ENCODE measurements around the gene KCNH2. TPM values are rescaled to one million over a fixed set of nuclear protein-coding genes. Genes with fewer than 3 reads are reported as not detected.

KCNH2 gene
- total RNA-seq, 1 donor from 2014 or later, result 7.3 TPM

- no peak overlapping the region for H3K27ac ChIP-seq (ENCODE audit: low read depth, low read length)
- H3K4me1 ChIP-seq (ENCODE audit: control insufficient read depth in 3 of 3, insufficient read depth in 3 of 3, low read length in 3 of 3), result peaks cover 0 to 13% (median 7%) of the 10 kb centered on the region in 3 donors
- H3K36me3 ChIP-seq (ENCODE audit: control insufficient read depth in 3 of 3, insufficient read depth in 3 of 3, low read length in 3 of 3), result no peaks in the 10 kb centered on the region
- no peak overlapping the region for H3K4me3 ChIP-seq (ENCODE audit: low read length in 3 of 3)
- H3K9me3 ChIP-seq (ENCODE audit: control insufficient read depth in 3 of 3, low read length in 3 of 3), result no peaks in the 10 kb centered on the region
- H3K9ac ChIP-seq (ENCODE audit: low read depth in 1 of 3, low read length in 3 of 3), result no peak overlapping the region
- H3K27me3 ChIP-seq (ENCODE audit: control insufficient read depth in 3 of 3, insufficient read depth in 3 of 3, low read length in 3 of 3), result peaks cover 14 to 48% (median 40%) of the 10 kb centered on the region in 3 donors
Observed at GRCh38 chr7:150901160-150902035, 76.7 kb downstream of the KCNH2 start.

- Histone ChIP-seq H3K4me1 (ENCODE audit: control insufficient read depth in 3 of 3, insufficient read depth in 3 of 3, low read length in 3 of 3) (peaks cover 0 to 13% (median 7%) of the 10 kb centered on the region in 3 donors), H3K27me3 (ENCODE audit: control insufficient read depth in 3 of 3, insufficient read depth in 3 of 3, low read length in 3 of 3) (peaks cover 20 to 53% (median 44%) of the 10 kb centered on the region in 3 donors), H3K36me3 (ENCODE audit: control insufficient read depth in 3 of 3, insufficient read depth in 3 of 3, low read length in 3 of 3) (no peaks in the 10 kb centered on the region)
Observed at GRCh38 chr7:150900675-150901074, 77.4 kb downstream of the KCNH2 start.

GRCh38 chr7:150898475-150899011 is 79.6 kb downstream of the KCNH2 start:
- H3K4me3 ChIP-seq (ENCODE audit: low read length in 3 of 3), result peak overlapping the region in 1 of 3 donors; percentile 30
- peaks cover 20 to 46% (median 43%) of the 10 kb centered on the region in 3 donors for H3K27me3 ChIP-seq (ENCODE audit: control insufficient read depth in 3 of 3, insufficient read depth in 3 of 3, low read length in 3 of 3)
- no peak overlapping the region for H3K9ac ChIP-seq (ENCODE audit: low read depth in 1 of 3, low read length in 3 of 3)
- H3K27ac ChIP-seq (ENCODE audit: low read depth, low read length), result no peak overlapping the region
- H3K36me3 ChIP-seq (ENCODE audit: control insufficient read depth in 3 of 3, insufficient read depth in 3 of 3, low read length in 3 of 3), result no peaks in the 10 kb centered on the region
- H3K4me1 ChIP-seq (ENCODE audit: control insufficient read depth in 3 of 3, insufficient read depth in 3 of 3, low read length in 3 of 3), result peaks cover 0 to 7% (median 3%) of the 10 kb centered on the region in 3 donors
- no peaks in the 10 kb centered on the region for H3K9me3 ChIP-seq (ENCODE audit: control insufficient read depth in 3 of 3, low read length in 3 of 3)

More at GRCh38 chr7:150900675-150901074, 77.4 kb downstream of the KCNH2 start:
- no peak overlapping the region for H3K27ac ChIP-seq (ENCODE audit: low read depth, low read length)
- no peaks in the 10 kb centered on the region for H3K9me3 ChIP-seq (ENCODE audit: control insufficient read depth in 3 of 3, low read length in 3 of 3)
- no peak overlapping the region for H3K9ac ChIP-seq (ENCODE audit: low read depth in 1 of 3, low read length in 3 of 3)
- H3K4me3 ChIP-seq (ENCODE audit: low read length in 3 of 3), result no peak overlapping the region

- Histone ChIP-seq H3K36me3 (ENCODE audit: control insufficient read depth in 3 of 3, insufficient read depth in 3 of 3, low read length in 3 of 3) (no peaks in the 10 kb centered on the region), H3K27me3 (ENCODE audit: control insufficient read depth in 3 of 3, insufficient read depth in 3 of 3, low read length in 3 of 3) (peaks cover 20 to 45% (median 43%) of the 10 kb centered on the region in 3 donors), H3K9me3 (ENCODE audit: control insufficient read depth in 3 of 3, low read length in 3 of 3) (no peaks in the 10 kb centered on the region), H3K27ac (ENCODE audit: low read depth, low read length) (no peak overlapping the region), H3K4me1 (ENCODE audit: control insufficient read depth in 3 of 3, insufficient read depth in 3 of 3, low read length in 3 of 3) (peaks cover 0 to 5% (median 2%) of the 10 kb centered on the region in 3 donors), H3K9ac (ENCODE audit: low read depth in 1 of 3, low read length in 3 of 3) (no peak overlapping the region), H3K4me3 (ENCODE audit: low read length in 3 of 3) (no peak overlapping the region)
Observed at GRCh38 chr7:150897502-150898474, 80.3 kb downstream of the KCNH2 start.

- Histone ChIP-seq H3K4me1 (ENCODE audit: control insufficient read depth in 3 of 3, insufficient read depth in 3 of 3, low read length in 3 of 3) (peaks cover 0 to 5% (median 2%) of the 10 kb centered on the region in 3 donors), H3K27me3 (ENCODE audit: control insufficient read depth in 3 of 3, insufficient read depth in 3 of 3, low read length in 3 of 3) (peaks cover 20 to 47% (median 43%) of the 10 kb centered on the region in 3 donors), H3K9ac (ENCODE audit: low read depth in 1 of 3, low read length in 3 of 3) (no peak overlapping the region)
Observed at GRCh38 chr7:150896562-150897209, 81.4 kb downstream of the KCNH2 start.

GRCh38 chr7:150895809-150896208 is 82.3 kb downstream of the KCNH2 start:
- H3K36me3 ChIP-seq (ENCODE audit: control insufficient read depth in 3 of 3, insufficient read depth in 3 of 3, low read length in 3 of 3), result no peaks in the 10 kb centered on the region
- no peaks in the 10 kb centered on the region for H3K9me3 ChIP-seq (ENCODE audit: control insufficient read depth in 3 of 3, low read length in 3 of 3)
- H3K9ac ChIP-seq (ENCODE audit: low read depth in 1 of 3, low read length in 3 of 3), result no peak overlapping the region
- peaks cover 0 to 2% (median 0%) of the 10 kb centered on the region in 3 donors for H3K4me1 ChIP-seq (ENCODE audit: control insufficient read depth in 3 of 3, insufficient read depth in 3 of 3, low read length in 3 of 3)
- no peak overlapping the region for H3K4me3 ChIP-seq (ENCODE audit: low read length in 3 of 3)
- H3K27me3 ChIP-seq (ENCODE audit: control insufficient read depth in 3 of 3, insufficient read depth in 3 of 3, low read length in 3 of 3), result peaks cover 20 to 42% (median 40%) of the 10 kb centered on the region in 3 donors
- no peak overlapping the region for H3K27ac ChIP-seq (ENCODE audit: low read depth, low read length)

More at GRCh38 chr7:150896562-150897209, 81.4 kb downstream of the KCNH2 start:
- Histone ChIP-seq H3K4me3 (ENCODE audit: low read length in 3 of 3) (no peak overlapping the region), H3K27ac (ENCODE audit: low read depth, low read length) (no peak overlapping the region), H3K9me3 (ENCODE audit: control insufficient read depth in 3 of 3, low read length in 3 of 3) (no peaks in the 10 kb centered on the region), H3K36me3 (ENCODE audit: control insufficient read depth in 3 of 3, insufficient read depth in 3 of 3, low read length in 3 of 3) (no peaks in the 10 kb centered on the region)

Other genes starting within 250 kb of the KCNH2 start
- 21.4 TPM for gene GIMAP5, start 240.9 kb downstream of the KCNH2 start, total RNA-seq
- gene TMEM176B, start 178.0 kb downstream of the KCNH2 start, total RNA-seq, result 18.3 TPM
- gene TMEM176A, start 177.6 kb downstream of the KCNH2 start, total RNA-seq, result 11.0 TPM
- under 0.01 TPM for gene AOC1, start 125.8 kb downstream of the KCNH2 start, total RNA-seq
- 4.7 TPM for gene NOS3, start 12.7 kb upstream of the KCNH2 start, total RNA-seq
- gene ATG9B, start 46.2 kb upstream of the KCNH2 start, total RNA-seq, result not detected
- gene ABCB8, start 50.1 kb upstream of the KCNH2 start, total RNA-seq, result 15.7 TPM
- not detected for gene ASIC3, start 70.2 kb upstream of the KCNH2 start, total RNA-seq
- 5.7 TPM for gene CDK5, start 79.6 kb upstream of the KCNH2 start, total RNA-seq
- 31.3 TPM for gene SLC4A2, start 81.3 kb upstream of the KCNH2 start, total RNA-seq
- 55.3 TPM for gene FASTK, start 102.5 kb upstream of the KCNH2 start, total RNA-seq
- 12.5 TPM for gene TMUB1, start 105.2 kb upstream of the KCNH2 start, total RNA-seq
- 28.7 TPM for gene AGAP3, start 108.2 kb upstream of the KCNH2 start, total RNA-seq
- gene GBX1, start 189.4 kb upstream of the KCNH2 start, total RNA-seq, result not detected
- gene ASB10, start 208.9 kb upstream of the KCNH2 start, total RNA-seq, result 3.7 TPM
- gene H2BK1, start 232.2 kb upstream of the KCNH2 start, total RNA-seq, result not detected
- 20.9 TPM for gene ABCF2, start 248.9 kb upstream of the KCNH2 start, total RNA-seq